Head of caudate nucleus (tissue), 42 donors: ENCODE data around the gene VEGFD.
A peak's percentile ranks its signal among the peaks of the same experiment; 100 is the strongest.
"Not testable (repeated sequence)": the region's sequence is repeated elsewhere in the genome, so short reads cannot be mapped to it uniquely, and the experiment has no call there.

ENCODE experiments used
- DNase-seq, 42 donors: peaks; one replicate each; pipeline versions ENCODE4 v3.0.0 to v3.0.0-alpha.2; 2020 to 2021; ENCODE audit warnings: mixed read lengths in 7 of 42
- intact Hi-C: fragments of 100-400 bp; cut with DNase I; formaldehyde crosslinking; loops from one replicate; pipeline ENCODE4 v1.15.0; 2022

VEGFD gene

GRCh38 chrX:15320297-15320696, 63.9 kb downstream of the VEGFD start:
- intact Hi-C loops: no loop called here
- no peak for DNase-seq

- intact Hi-C loops: no loop called here
Measured at GRCh38 chrX:15319075-15319474, 65.1 kb downstream of the VEGFD start.

GRCh38 chrX:15315509-15315908, 68.7 kb downstream of the VEGFD start, which contains the start of gene ASB11:
Gene ASB11, minus strand, starts transcription at chrX:15315640. Its CDS starts 35 bp downstream, at chrX:15315605.
- intact Hi-C loops: no loop called here
- no peak for DNase-seq

More at GRCh38 chrX:15319075-15319474, 65.1 kb downstream of the VEGFD start:
- DNase-seq: peak in 2 of 42 donors; percentile 9 to 50

GRCh38 chrX:15314472-15314871, 69.7 kb downstream of the VEGFD start:
- DNase-seq: no peak
- intact Hi-C loops: no loop called here

- no peak for DNase-seq
- intact Hi-C loops: no loop called here
Measured at GRCh38 chrX:15311119-15311518, 73.1 kb downstream of the VEGFD start.

GRCh38 chrX:15310117-15310516, 74.1 kb downstream of the VEGFD start:
- peak in 6 of 42 donors; percentile 12 to 56 (median 32) for DNase-seq
- intact Hi-C loops: no loop called here

- intact Hi-C loops: loop anchor here (10.0 kb wide), 1 partner anchor 159 kb away; no protein-coding TSS in a partner anchor
- DNase-seq: not testable (repeated sequence)
Measured at GRCh38 chrX:15305899-15306298, 78.3 kb downstream of the VEGFD start.

GRCh38 chrX:15301924-15302323, 82.3 kb downstream of the VEGFD start:
- DNase-seq: peak in 11 of 42 donors; percentile 2 to 42 (median 18)
- intact Hi-C loops: loop anchor here (10.0 kb wide), 1 partner anchor 163 kb away; no protein-coding TSS in a partner anchor

- intact Hi-C loops: loop anchor here (10.0 kb wide), 1 partner anchor 165 kb away; no protein-coding TSS in a partner anchor
- DNase-seq: peak in 3 of 42 donors; percentile 4 to 47 (median 43)
Measured at GRCh38 chrX:15299941-15300851, 84.0 kb downstream of the VEGFD start.

- DNase-seq: no peak
- intact Hi-C loops: no loop called here
Measured at GRCh38 chrX:15298780-15299179, 85.4 kb downstream of the VEGFD start.

- DNase-seq: no peak
- intact Hi-C loops: no loop called here
Measured at GRCh38 chrX:15298201-15298600, 86.0 kb downstream of the VEGFD start.
